ENCODE data around the gene TTC28.

DNA sequence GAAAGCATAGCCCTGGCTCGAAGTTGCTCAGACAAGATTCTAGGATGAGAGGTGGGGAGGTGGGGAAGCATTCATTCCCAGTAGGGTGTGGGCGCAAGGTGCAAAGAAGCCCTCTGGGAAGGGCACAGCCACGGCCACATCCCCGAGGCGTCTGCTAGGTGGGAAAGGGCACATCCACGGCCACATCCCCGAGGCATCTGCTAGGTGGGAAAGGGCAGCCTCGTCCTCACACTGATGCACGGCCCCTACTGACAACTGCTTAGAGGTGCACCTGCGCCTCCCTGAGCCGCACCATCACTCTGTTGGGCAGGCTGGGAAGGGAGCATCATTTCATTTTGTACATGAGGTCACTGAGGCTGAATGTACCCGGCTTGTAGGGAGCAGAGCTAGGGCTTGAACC lies 666.0 kb downstream of the TTC28 start:
- no peak for TF ChIP-seq EZH2 (IDR thresholded peaks at IDR 0.05; ENCODE audit: borderline replicate concordance, low read depth, low read length, severe bottlenecking)
- TF ChIP-seq, protein P1, sequence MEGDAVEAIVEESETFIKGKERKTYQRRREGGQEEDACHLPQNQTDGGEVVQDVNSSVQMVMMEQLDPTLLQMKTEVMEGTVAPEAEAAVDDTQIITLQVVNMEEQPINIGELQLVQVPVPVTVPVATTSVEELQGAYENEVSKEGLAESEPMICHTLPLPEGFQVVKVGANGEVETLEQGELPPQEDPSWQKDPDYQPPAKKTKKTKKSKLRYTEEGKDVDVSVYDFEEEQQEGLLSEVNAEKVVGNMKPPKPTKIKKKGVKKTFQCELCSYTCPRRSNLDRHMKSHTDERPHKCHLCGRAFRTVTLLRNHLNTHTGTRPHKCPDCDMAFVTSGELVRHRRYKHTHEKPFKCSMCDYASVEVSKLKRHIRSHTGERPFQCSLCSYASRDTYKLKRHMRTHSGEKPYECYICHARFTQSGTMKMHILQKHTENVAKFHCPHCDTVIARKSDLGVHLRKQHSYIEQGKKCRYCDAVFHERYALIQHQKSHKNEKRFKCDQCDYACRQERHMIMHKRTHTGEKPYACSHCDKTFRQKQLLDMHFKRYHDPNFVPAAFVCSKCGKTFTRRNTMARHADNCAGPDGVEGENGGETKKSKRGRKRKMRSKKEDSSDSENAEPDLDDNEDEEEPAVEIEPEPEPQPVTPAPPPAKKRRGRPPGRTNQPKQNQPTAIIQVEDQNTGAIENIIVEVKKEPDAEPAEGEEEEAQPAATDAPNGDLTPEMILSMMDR (IDR thresholded peaks at IDR 0.05; ENCODE audit: extremely low read depth in 1 of 2, insufficient read depth in 1 of 2, low read depth in 1 of 2, low read length in 2 of 2): no peak
- TF ChIP-seq POLR2A (IDR thresholded peaks at IDR 0.05; ENCODE audit: low read depth, low read length): no peak
- no peak for TF ChIP-seq POLR2AphosphoS5 (IDR thresholded peaks at IDR 0.05; ENCODE audit: insufficient read depth, low read depth, low read length)
- TF ChIP-seq JUN (IDR thresholded peaks at IDR 0.05; ENCODE audit: borderline replicate concordance, insufficient read depth, insufficient read length, low read depth): no peak
- TF ChIP-seq MYC (IDR thresholded peaks at IDR 0.05; ENCODE audit: low read depth, low read length): no peak
- TF ChIP-seq, protein P2, sequence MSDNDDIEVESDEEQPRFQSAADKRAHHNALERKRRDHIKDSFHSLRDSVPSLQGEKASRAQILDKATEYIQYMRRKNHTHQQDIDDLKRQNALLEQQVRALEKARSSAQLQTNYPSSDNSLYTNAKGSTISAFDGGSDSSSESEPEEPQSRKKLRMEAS (IDR thresholded peaks at IDR 0.05; ENCODE audit: insufficient read depth, insufficient read length): no peak
- TF ChIP-seq FOS (IDR thresholded peaks at IDR 0.05; ENCODE audit: borderline replicate concordance, insufficient read depth, low read length): no peak

All from endothelial cell of umbilical vein (primary cell).